ENCODE data around the gene NFIB.

Gene NFIB

GRCh38 chr9:14209399-14210345 is 104.3 kb downstream of the NFIB start:
- DNase-seq, result no peak

GRCh38 chr9:14207352-14207995 is 106.5 kb downstream of the NFIB start:
- no peak for DNase-seq

GRCh38 chr9:14205463-14205862 is 108.5 kb downstream of the NFIB start:
- DNase-seq, result no peak

- no peak for DNase-seq
Observed at GRCh38 chr9:14203356-14204056, 110.4 kb downstream of the NFIB start.

GRCh38 chr9:14198841-14199455 is 115.0 kb downstream of the NFIB start:
- no peak for DNase-seq

GRCh38 chr9:14198047-14198840 is 115.7 kb downstream of the NFIB start:
- no peak for DNase-seq

- no peak for DNase-seq
Observed at GRCh38 chr9:14197325-14197858, 116.5 kb downstream of the NFIB start.

GRCh38 chr9:14193328-14193990 is 120.5 kb downstream of the NFIB start:
- no peak for DNase-seq

- DNase-seq, result no peak
Observed at GRCh38 chr9:14192556-14192955, 121.4 kb downstream of the NFIB start.

- DNase-seq, result no peak
Observed at GRCh38 chr9:14191512-14191911, 122.4 kb downstream of the NFIB start.

GRCh38 chr9:14190240-14190639 is 123.7 kb downstream of the NFIB start:
- no peak for DNase-seq

- DNase-seq, result no peak
Observed at GRCh38 chr9:14189578-14189977, 124.4 kb downstream of the NFIB start.

- DNase-seq, result no peak
Observed at GRCh38 chr9:14189146-14189545, 124.8 kb downstream of the NFIB start.

GRCh38 chr9:14188538-14188937 is 125.4 kb downstream of the NFIB start:
- DNase-seq, result no peak

GRCh38 chr9:14188011-14188410 is 125.9 kb downstream of the NFIB start:
- DNase-seq, result no peak

GRCh38 chr9:14186096-14186495 is 127.8 kb downstream of the NFIB start:
- no peak for DNase-seq

- DNase-seq, result no peak
Observed at GRCh38 chr9:14185016-14185415, 128.9 kb downstream of the NFIB start.

GRCh38 chr9:14183001-14183400 is 130.9 kb downstream of the NFIB start:
- no peak for DNase-seq

GRCh38 chr9:14180960-14181537 is 132.9 kb downstream of the NFIB start:
- DNase-seq, result no peak

- no peak for DNase-seq
Observed at GRCh38 chr9:14180093-14180959, 133.6 kb downstream of the NFIB start.
